GM21390 (cell line): ENCODE measurements around the gene CYTH4.
"Not testable (repeated sequence)": the region's sequence is repeated elsewhere in the genome, so short reads cannot be mapped to it uniquely, and the experiment has no call there.

ENCODE experiments used
- ATAC-seq: cut with Tn5 transposase; IDR thresholded peaks from one replicate; pipeline ENCODE4 v1.9.1; 2021; ENCODE audit not compliant: unreplicated experiment

CYTH4 gene

DNA sequence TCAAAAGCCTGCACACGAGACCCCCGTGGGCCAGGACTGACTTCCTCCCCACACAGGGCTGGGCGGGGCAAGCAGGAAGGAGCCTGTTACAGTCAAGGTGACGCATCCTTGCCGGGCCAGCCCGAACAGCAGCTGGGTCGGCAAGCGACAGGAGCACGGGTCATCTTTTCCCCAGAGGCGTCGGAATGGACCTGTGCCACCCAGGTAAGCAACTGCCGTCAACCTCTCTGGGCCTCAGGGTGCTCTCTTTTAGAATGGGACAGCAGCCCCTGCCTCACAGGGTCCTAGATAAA, at the start of gene CYTH4:
Gene CYTH4 (plus strand): TSS at position 124 of the 293 bp plus-strand sequence. CDS start 62 bp downstream, at position 186.
- no peak for ATAC-seq

DNA sequence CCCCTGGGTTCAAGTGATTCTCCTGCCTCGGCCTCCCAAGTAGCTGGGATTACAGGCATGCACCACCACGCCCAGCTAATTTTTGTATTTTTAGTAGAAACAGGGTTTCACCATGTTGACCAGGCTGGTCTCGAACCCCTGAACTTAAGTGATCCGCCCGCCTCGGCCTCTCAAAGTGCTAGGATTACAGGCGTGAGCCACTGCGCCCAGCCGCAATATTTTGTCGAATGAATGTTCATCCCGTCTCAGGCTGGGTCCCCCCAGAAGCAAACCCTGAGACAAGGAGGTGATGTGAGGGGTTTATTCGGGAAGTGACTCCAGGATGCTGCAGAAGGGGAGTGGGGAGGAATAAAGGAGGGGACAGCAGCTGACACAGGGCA, 48.9 kb upstream of the CYTH4 start:
- ATAC-seq: not testable (repeated sequence)

- ATAC-seq: no peak
These were observed 48.3 kb upstream of the CYTH4 start for GRCh38 chr22:37233751-37234631.

- ATAC-seq: no peak
These were observed 47.3 kb upstream of the CYTH4 start for GRCh38 chr22:37234736-37235711.

DNA sequence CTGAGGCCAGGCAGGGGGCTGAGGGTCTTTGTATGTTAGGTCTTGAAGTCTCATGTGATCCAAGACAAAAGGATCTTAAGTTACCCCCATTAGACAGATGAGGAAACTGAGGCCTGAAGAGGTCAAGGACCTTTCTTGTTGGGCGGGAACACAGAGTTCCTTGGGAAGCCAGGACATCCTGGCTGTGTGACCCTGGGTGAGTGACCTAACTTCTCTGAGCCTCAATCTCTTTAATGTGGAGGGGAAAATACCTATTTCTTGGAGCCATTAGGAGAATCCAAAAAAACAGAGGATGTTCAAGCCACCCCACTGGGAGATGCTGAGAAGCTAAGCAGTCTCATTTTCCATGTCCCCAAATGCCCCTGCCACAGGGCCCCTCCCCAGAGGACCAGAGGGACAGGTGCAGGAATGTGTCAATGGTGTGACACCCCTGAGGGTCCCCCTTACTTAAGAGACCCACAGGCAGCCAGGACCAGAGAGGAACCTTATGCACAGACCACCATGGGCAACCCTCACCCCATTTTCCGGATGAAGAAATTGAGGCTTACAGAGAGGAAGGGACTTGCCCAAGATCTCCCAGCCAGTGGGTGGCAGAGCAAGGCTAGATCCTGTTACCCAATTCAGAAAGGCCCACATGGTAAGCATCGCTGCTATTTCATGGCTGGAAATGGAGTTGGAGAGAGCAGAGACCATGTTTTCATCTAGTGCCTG, 46.3 kb upstream of the CYTH4 start:
- ATAC-seq: no peak

- ATAC-seq: no peak
These were observed 44.7 kb upstream of the CYTH4 start for GRCh38 chr22:37237371-37238268.

- no peak for ATAC-seq
These were observed 42.7 kb upstream of the CYTH4 start for GRCh38 chr22:37239336-37240239.

DNA sequence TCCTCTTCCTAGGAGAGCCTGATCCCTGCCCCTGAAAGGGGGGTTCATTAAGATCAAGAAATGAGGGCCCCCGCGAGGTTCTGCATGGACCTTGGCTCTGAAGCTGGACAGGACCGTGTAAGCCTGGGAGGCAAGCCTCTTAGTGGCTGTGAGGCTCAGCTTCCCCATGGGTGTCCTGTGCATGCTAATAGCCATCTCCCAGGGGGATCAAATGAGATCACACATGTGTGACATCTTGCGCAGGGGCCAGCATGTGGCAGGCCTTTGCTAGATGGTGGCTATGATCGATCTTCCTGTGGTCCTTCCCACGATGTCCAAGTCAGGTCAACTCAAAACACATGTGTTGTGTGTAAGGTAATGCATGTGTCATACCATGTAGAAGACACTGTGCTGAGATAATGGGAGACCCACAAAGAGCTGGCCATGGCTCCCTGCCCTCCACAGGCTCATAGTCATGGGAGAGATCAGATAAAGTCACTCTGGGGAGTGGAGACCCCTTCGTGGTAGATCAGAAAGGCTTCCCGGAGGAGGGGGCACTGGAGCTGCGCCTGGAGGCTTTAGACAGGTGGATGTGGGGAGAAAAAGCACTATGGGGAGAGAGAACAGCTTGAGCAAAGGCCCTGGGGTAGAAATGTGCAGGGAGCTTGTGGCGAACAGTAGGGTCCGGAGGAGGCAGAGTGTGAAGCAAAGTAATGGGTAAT, 41.9 kb upstream of the CYTH4 start:
- ATAC-seq: no peak

GRCh38 chr22:37240941-37241320, 41.4 kb upstream of the CYTH4 start:
- ATAC-seq: no peak

- ATAC-seq: no peak
These were observed 40.8 kb upstream of the CYTH4 start for GRCh38 chr22:37241351-37242142.

DNA sequence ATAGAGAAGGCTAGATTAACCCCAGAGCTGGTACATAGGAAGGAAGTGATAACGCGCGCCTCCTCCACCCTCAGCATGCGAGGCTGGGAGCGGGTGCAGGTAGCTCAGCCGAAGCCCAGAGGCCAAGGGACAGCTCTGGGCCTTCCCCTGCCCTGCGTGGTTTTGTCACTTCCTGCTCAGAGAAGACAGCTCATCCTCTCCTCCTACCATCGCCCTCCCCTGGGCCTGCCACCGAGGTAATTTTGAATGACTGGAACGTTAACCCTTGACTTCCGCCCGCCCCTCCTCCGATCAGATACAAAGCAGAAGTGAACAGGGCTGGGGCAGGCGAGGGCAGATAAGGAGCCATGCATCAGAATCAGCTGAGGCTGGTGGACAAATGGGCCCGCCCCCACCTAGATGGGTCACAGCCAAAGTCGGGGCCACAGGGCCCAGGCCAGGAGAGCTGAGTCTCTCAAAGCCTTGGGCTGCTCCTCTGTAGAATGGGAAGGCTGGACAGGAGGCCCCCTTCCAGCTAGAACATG, 39.9 kb upstream of the CYTH4 start:
- ATAC-seq: peak; percentile 56

GRCh38 chr22:37243402-37244113, 38.8 kb upstream of the CYTH4 start:
- ATAC-seq: no peak

DNA sequence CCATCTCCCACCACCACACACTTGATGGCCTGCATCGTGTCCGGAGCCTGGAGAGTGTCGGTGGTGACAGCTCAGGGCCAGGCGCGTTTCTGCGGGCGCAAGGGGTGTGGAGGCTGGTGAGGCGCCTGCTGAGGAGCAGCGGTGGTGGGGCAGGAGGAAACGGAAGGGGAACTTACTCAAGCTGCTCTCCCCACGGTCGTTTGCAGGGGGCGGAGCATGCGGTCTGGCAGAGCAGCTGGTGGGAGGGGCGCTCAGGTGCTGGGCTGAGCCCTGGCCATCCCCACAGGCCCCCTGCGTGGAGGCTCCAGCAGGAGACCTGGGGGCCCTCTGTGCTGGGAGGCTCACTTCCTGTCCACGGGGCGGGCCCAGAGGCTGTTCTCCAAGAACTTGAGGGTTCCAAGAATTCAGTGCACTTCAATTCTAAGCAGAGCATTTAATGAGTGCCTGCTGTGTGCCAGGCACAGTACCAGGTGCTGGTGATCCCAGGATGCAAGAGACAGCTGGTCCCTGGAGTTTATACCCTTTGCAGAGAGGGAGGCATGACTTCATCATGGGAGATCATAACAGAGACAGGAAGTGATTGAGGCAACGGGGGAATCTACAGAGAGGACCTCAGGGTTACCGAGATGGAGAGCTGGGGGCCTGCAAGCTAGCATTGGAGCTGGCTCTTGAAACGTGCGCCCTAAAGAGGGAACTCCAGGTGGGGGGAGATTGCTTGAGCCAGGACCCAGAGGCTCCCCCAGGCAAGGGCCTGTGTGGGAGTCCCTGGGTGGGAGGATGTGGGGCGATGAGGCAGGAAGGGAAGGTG, 38.0 kb upstream of the CYTH4 start, which contains the start of gene RAC2:
Gene RAC2 (minus strand): TSS at position 156 of the 808 bp plus-strand sequence. CDS start 121 bp downstream, at position 35.
- ATAC-seq: peak; percentile 54

DNA sequence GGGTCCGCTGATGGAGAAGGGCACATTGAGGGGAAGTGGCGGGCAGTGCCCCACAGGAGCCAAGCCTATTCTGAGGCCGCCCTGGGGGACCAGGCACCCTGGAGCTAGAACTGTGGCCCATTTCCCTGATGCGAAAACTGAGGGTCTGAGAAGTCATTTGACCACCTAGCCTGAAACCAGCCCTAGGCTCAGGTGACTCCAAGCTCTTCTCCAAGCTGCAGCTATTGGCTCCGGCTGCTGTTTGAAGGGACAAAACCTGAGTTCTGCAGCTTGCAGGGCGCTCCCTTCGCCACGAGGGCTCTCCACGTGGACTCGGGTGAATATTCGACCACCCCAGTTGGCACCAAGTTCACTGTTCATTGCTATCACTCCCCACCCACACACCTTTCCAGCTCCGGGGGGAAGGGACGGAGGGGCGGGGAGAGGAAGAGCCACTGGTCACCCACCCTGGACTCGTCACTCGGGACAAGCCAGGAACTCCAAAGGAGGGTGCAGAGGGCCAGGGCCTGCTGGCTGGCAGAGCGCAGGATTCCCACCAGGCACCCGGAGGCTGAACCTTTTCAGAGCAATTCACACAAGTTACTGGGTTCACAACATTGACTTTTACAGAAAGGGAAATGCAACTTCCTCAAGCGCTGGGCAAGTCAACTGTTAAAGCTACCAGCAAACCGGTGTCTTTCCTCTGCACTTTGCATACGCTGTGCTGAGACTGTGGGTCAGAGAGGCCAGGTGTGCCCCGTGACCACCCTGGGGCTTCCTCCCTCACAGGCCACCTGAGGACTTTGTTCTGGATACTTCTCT, 37.2 kb upstream of the CYTH4 start:
- ATAC-seq: no peak

DNA sequence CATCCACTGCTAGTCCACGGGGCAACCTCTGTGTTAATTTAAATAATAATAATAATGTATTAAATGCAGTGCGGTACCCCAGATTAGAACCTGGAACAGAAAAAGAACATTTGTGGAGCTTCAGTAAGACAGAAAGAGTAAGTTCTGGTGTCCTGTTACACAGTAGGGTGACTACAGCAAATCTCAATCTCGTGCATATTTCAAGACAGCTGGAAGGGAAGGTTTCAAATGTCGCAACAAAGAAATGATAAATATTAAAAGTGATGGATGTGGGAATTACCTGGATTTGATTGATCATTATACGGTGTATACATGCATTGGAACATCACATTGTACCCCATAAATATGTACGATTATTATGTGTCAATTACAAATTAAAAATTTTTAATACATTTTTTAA, 36.6 kb upstream of the CYTH4 start:
- no peak for ATAC-seq
